Liver (tissue), 9 donors: Measurements from ENCODE around the gene CLDN12. TPM values are rescaled to one million over a fixed set of nuclear protein-coding genes. Genes with fewer than 3 reads are reported as not detected.

Experiments used
- DNase-seq: peaks from one replicate; pipeline ENCODE4 v3.0.0-alpha.2; 2017; ENCODE audit warnings: low spot score
- H3K27ac ChIP-seq, 2 donors: one replicate each; pipeline ENCODE4 v1.7.0; 2013; ENCODE audit warnings: inconsistent platforms in 2 of 2, low read length in 2 of 2, control low read depth in 1 of 2, low read depth in 1 of 2, mild to moderate bottlenecking in 1 of 2
- H3K27me3 ChIP-seq, 4 donors: one replicate each; pipeline versions ENCODE4 v1.6.1 to v1.7.0; 2013; ENCODE audit warnings: low read length in 3 of 4, inconsistent platforms in 1 of 4, mild to moderate bottlenecking in 1 of 4, moderate library complexity in 1 of 4; ENCODE audit not compliant: control insufficient read depth in 4 of 4, insufficient read depth in 4 of 4
- H3K36me3 ChIP-seq, 4 donors: one replicate each; pipeline versions ENCODE4 v1.6.1 to v1.7.0; 2013; ENCODE audit warnings: low read length in 3 of 4, mild to moderate bottlenecking in 3 of 4, low read depth in 1 of 4, moderate library complexity in 1 of 4; ENCODE audit not compliant: control insufficient read depth in 4 of 4, insufficient read depth in 3 of 4
- H3K4me1 ChIP-seq, 4 donors: one replicate each; pipeline versions ENCODE4 v1.6.1 to v1.7.0; 2013; ENCODE audit warnings: low read length in 3 of 4, mild to moderate bottlenecking in 3 of 4, moderate library complexity in 1 of 4; ENCODE audit not compliant: control insufficient read depth in 4 of 4, insufficient read depth in 4 of 4
- H3K4me3 ChIP-seq, 3 donors: one replicate each; pipeline versions ENCODE4 v1.6.1 to v1.7.0; 2013; ENCODE audit warnings: low read length in 3 of 3, control low read depth in 1 of 3, low read depth in 1 of 3, mild to moderate bottlenecking in 1 of 3
- H3K9ac ChIP-seq, 2 donors: one replicate each; pipeline ENCODE4 v1.7.0; 2013; ENCODE audit warnings: low read length in 2 of 2, mild to moderate bottlenecking in 2 of 2, moderate library complexity in 2 of 2, control low read depth in 1 of 2, low read depth in 1 of 2
- H3K9me3 ChIP-seq, 4 donors: one replicate each; pipeline versions ENCODE4 v1.6.1 to v1.7.0; 2013; ENCODE audit warnings: low read length in 3 of 4; ENCODE audit not compliant: control insufficient read depth in 4 of 4
- ATF3 ChIP-seq: IDR thresholded peaks from 2 replicates; pipeline ENCODE4 v1.6.1; 2016; ENCODE audit warnings: antibody characterized with exemption
- CTCF ChIP-seq: fragments of 150-350 bp; IDR thresholded peaks from 2 replicates; pipeline ENCODE4 v1.5.1; 2017; ENCODE audit warnings: improper control_type of control experiment, low read depth, low read length; ENCODE audit not compliant: missing input control
- EGR1 ChIP-seq, 2 donors: IDR thresholded peaks; 2 replicates each; pipeline ENCODE4 v1.6.1; 2016 to 2018; ENCODE audit warnings: antibody characterized with exemption in 2 of 2, low read depth in 2 of 2
- FOXA1 ChIP-seq: IDR thresholded peaks from 2 replicates; pipeline ENCODE4 v1.6.1; 2016; ENCODE audit warnings: antibody characterized with exemption
- FOXA2 ChIP-seq: IDR thresholded peaks from 2 replicates; pipeline ENCODE4 v1.6.1; 2016; ENCODE audit warnings: antibody characterized with exemption
- GABPA ChIP-seq, 2 donors: IDR thresholded peaks in 1 of 2; conservative IDR thresholded peaks in 1 of 2; 2 replicates each; pipeline ENCODE4 v1.6.1; 2016; ENCODE audit warnings: antibody characterized with exemption in 2 of 2, mild to moderate bottlenecking in 1 of 2, moderate library complexity in 1 of 2
- HNF4A ChIP-seq, 2 donors: conservative IDR thresholded peaks; 2 replicates each; pipeline ENCODE4 v1.6.1; 2016; ENCODE audit warnings: antibody characterized with exemption in 2 of 2, mild to moderate bottlenecking in 2 of 2
- HNF4G ChIP-seq: IDR thresholded peaks from 2 replicates; pipeline ENCODE4 v1.6.1; 2016; ENCODE audit warnings: antibody characterized with exemption
- JUND ChIP-seq, 2 donors: IDR thresholded peaks; 2 replicates each; pipeline ENCODE4 v1.6.1; 2016; ENCODE audit warnings: antibody characterized with exemption in 2 of 2
- MAX ChIP-seq: IDR thresholded peaks from 2 replicates; pipeline ENCODE4 v1.6.1; 2016; ENCODE audit warnings: antibody characterized with exemption
- NR2F2 ChIP-seq: IDR thresholded peaks from 2 replicates; pipeline ENCODE4 v1.6.1; 2016; ENCODE audit warnings: antibody characterized with exemption
- RAD21 ChIP-seq, 2 donors: IDR thresholded peaks; 2 replicates each; pipeline ENCODE4 v1.6.1; 2016; ENCODE audit warnings: antibody characterized with exemption in 2 of 2, mild to moderate bottlenecking in 2 of 2
- REST ChIP-seq: IDR thresholded peaks from 2 replicates; pipeline ENCODE4 v1.6.1; 2016; ENCODE audit warnings: antibody characterized with exemption, mild to moderate bottlenecking
- RXRA ChIP-seq, 2 donors: IDR thresholded peaks; 2 replicates each; pipeline ENCODE4 v1.6.1; 2017 to 2018; ENCODE audit warnings: antibody characterized with exemption in 2 of 2, mild to moderate bottlenecking in 1 of 2
- SP1 ChIP-seq: IDR thresholded peaks from 2 replicates; pipeline ENCODE4 v1.6.1; 2018; ENCODE audit warnings: antibody characterized with exemption, mild to moderate bottlenecking
- TAF1 ChIP-seq: conservative IDR thresholded peaks from 2 replicates; pipeline ENCODE4 v1.6.1; 2016; ENCODE audit warnings: antibody characterized with exemption, mild to moderate bottlenecking
- YY1 ChIP-seq: IDR thresholded peaks from 2 replicates; pipeline ENCODE4 v1.6.1; 2016; ENCODE audit warnings: antibody characterized with exemption, mild to moderate bottlenecking
- ZBTB33 ChIP-seq: IDR thresholded peaks from 2 replicates; pipeline ENCODE4 v1.6.1; 2016; ENCODE audit warnings: antibody characterized with exemption
- WGBS: extraction: QIAGEN DNeasy Blood & Tissue Kit; methylation state at CpG from one replicate; pipeline ENCODE4 v1.1.7; 2013; 5-methylcytosine and 5-hydroxymethylcytosine counted together
- polyA plus RNA-seq, 2 donors: library from polyadenylated mRNA; stranded (reverse) in 1 of 2; unstranded in 1 of 2; fragments of 200-250 nt in 1 of 2; fragments of >200 nt in 1 of 2; fragmentation: Nextera tagmentation in 1 of 2; extraction: Ambion mirVana in 1 of 2; gene quantifications; one replicate each; pipeline versions ENCODE4 v1.2.1 to v1.2.3, GENCODE V29; 2013 to 2015
- total RNA-seq, 2 donors: library from RNA; depleted of rRNA; stranded (reverse); fragments of >200 nt; gene quantifications; one replicate each; pipeline ENCODE4 v1.2.3, GENCODE V29; 2014
- donor health status: healthy.
- donor health status: healthy.
- donor health status: healthy.
- donor health status: healthy.
- donor health status: healthy.

CLDN12 gene
- 10 to 100 TPM; 23.6 to 50.0 TPM for total RNA-seq
- polyA plus RNA-seq = 10 to 100 TPM; 22.5 to 23.7 TPM

GRCh38 chr7:90403174-90404113 is at the start of gene CLDN12:
Gene CLDN12, plus strand, starts transcription at chr7:90403461. Its CDS starts 9,216 bp downstream, at chr7:90412677.
- WGBS = under 1% methylated on average over 35 of the region's 35 CpGs
- H3K27ac ChIP-seq = peak within 1 kb of the TSS; percentile 96 to 100
- peaks cover 0 to 5% (median 0%) of the 10 kb centered on the region in 4 donors for H3K36me3 ChIP-seq
- TF ChIP-seq NR2F2 = no peak
- peak; percentile 43 to 67 for TF ChIP-seq RXRA (IDR thresholded peaks at IDR 0.05)
- peak; percentile 88 for TF ChIP-seq REST
- peak; percentile 10 for TF ChIP-seq HNF4G
- TF ChIP-seq ATF3 = no peak
- TF ChIP-seq JUND (IDR thresholded peaks at IDR 0.05) = peak in 1 of 2 donors; percentile 49
- peak; percentile 30 to 88 for TF ChIP-seq GABPA (IDR thresholded peaks at IDR 0.05 in 1 of 2, conservative IDR thresholded peaks at IDR 0.05 in 1 of 2)
- TF ChIP-seq TAF1 = peak; percentile 92
- TF ChIP-seq MAX = peak; percentile 55
- TF ChIP-seq FOXA1 = no peak
- no peak for TF ChIP-seq CTCF
- TF ChIP-seq RAD21 (IDR thresholded peaks at IDR 0.05) = peak in 1 of 2 donors; percentile 35
- no peak for TF ChIP-seq EGR1 (IDR thresholded peaks at IDR 0.05; ENCODE audit: low read depth in 2 of 2)
- peak; percentile 54 for TF ChIP-seq ZBTB33
- no peak for TF ChIP-seq FOXA2
- TF ChIP-seq HNF4A (conservative IDR thresholded peaks at IDR 0.05) = peak; percentile 3 to 10
- TF ChIP-seq YY1 = peak; percentile 81
- peak; percentile 52 for TF ChIP-seq SP1
- no peaks in the 10 kb centered on the region for H3K27me3 ChIP-seq
- peak; percentile 65 for DNase-seq
- peaks cover 1 to 23% (median 9%) of the 10 kb centered on the region in 4 donors for H3K4me1 ChIP-seq
- H3K9ac ChIP-seq = peak within 1 kb of the TSS; percentile 94 to 100
- H3K9me3 ChIP-seq = peaks cover 0 to 12% (median 1%) of the 10 kb centered on the region in 4 donors
- peak within 1 kb of the TSS; percentile 59 to 99 (median 82) for H3K4me3 ChIP-seq
